ENCODE measurements around the gene FOXD4L3. TPM values are rescaled to one million over a fixed set of nuclear protein-coding genes. Genes with fewer than 3 reads are reported as not detected.

FOXD4L3 gene
- total RNA-seq (2022; extraction: Qiagen RNA extraction; ENCODE audit: low read depth): 0.25 TPM in 1 of 5 replicates, not detected in the others

GRCh38 chr9:68302567-68302966 is at the start of gene FOXD4L3:
TSS of gene FOXD4L3 (plus strand) at chr9:68302867. CDS start at chr9:68302952, 85 bp downstream.

Other genes starting within 250 kb of the FOXD4L3 start
- gene ZNG1C, start 60.9 kb upstream of the FOXD4L3 start, total RNA-seq (2022; extraction: Qiagen RNA extraction; ENCODE audit: low read depth): 69.7 to 94.7 TPM (median 75.0 TPM) in 5 replicates
- not detected in 5 replicates for gene PGM5, start 53.7 kb downstream of the FOXD4L3 start, total RNA-seq (2022; extraction: Qiagen RNA extraction; ENCODE audit: low read depth)
- not detected in 5 replicates for gene TMEM252, start 238.0 kb downstream of the FOXD4L3 start, total RNA-seq (2022; extraction: Qiagen RNA extraction; ENCODE audit: low read depth)

All from A549 treated with ZK216348 at 1 μM for 4 hours (cell line).